ENCODE data around the gene TKTL2.

The TKTL2 gene

DNA sequence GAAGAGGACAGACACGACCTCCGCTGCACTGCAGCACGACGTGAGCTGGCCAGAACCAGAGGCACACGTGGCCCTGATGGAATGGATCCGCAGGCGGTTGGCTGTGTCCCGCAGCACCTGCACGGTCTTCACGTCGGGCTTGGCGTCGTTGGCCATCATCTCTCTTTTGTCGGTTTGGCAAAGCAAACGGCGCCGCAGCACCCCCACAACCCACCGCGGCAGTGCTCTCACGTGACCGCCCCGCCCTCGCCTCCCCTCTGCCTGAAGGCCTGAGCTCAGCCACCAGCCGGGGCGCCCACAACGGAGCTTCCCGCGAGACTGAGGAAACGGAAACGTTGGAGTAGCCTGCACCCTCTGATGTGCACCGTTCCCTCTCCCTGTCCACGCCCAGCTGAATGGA lies at the start of gene TKTL2:
Gene TKTL2 (minus strand): TSS at position 179 of the 400 bp plus-strand sequence. CDS start 20 bp downstream, at position 159.
- in situ Hi-C loops (cut with HindIII; ENCODE audit: low sequenced_read_pairs), result no loop called here

- in situ Hi-C loops (cut with HindIII; ENCODE audit: low sequenced_read_pairs), result no loop called here
Measured at GRCh38 chr4:163515198-163515597, 41.6 kb upstream of the TKTL2 start.

DNA sequence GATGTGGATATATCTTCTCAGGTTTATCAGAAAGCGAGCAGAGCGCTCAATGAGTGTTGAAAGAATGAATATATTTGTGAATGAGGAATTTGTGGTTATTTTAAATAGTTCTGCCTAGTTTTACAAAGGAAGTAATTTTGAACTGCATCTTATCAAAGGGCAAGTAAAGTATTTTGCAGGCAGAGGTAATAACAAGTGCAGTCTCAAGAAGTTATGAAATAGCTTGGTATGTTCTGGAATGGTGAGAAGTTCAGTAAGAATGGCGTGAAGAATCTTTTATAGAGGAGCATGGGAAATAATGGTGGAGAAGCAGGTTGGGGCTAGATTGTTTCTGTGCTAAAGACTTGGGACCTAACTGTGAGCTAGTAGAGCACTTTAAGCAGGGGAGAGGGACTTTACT lies 31.8 kb upstream of the TKTL2 start:
- in situ Hi-C loops (cut with HindIII; ENCODE audit: low sequenced_read_pairs), result no loop called here

DNA sequence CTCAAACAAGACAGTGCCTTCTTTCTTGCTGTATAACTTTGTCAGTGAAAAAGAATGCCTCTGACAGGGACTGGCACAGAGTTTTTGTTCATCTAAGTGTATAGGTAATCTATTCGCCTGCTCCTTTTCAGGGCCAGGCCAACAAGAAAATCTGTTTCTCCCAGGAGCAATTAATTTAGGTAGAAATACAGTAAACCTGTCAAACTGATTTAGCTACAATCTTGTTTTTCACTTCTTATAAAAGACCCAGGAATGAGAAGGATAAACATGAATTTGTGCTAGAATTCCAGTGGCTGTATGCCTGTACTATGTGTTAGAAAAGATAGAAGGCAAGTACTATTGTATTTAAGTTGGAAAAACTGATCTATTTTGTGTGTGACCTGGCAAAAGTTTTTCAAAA lies 27.0 kb upstream of the TKTL2 start:
- in situ Hi-C loops (cut with HindIII; ENCODE audit: low sequenced_read_pairs), result loop anchor here (5.0 kb wide), 1 partner anchor 42 kb away; no protein-coding TSS in a partner anchor

DNA sequence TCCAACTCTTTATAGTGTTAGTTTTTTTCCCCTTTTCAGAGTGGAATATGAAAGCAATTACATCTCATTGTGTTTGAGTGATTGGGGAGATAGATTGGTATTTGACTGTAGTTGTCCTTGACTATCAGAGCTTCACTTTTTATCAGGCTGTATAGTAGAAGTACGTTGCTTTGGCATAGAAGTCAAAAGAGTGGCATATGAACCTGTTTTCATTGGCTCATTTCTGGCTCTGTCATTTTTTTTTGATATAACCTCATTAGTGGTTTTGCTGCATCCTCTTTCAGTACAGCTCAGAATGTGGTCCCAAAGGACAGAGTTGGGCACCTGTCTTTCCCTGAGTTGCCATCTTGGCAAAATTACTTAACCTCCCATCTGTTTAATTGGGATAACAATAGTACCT lies 22.3 kb upstream of the TKTL2 start:
- in situ Hi-C loops (cut with HindIII; ENCODE audit: low sequenced_read_pairs), result no loop called here

DNA sequence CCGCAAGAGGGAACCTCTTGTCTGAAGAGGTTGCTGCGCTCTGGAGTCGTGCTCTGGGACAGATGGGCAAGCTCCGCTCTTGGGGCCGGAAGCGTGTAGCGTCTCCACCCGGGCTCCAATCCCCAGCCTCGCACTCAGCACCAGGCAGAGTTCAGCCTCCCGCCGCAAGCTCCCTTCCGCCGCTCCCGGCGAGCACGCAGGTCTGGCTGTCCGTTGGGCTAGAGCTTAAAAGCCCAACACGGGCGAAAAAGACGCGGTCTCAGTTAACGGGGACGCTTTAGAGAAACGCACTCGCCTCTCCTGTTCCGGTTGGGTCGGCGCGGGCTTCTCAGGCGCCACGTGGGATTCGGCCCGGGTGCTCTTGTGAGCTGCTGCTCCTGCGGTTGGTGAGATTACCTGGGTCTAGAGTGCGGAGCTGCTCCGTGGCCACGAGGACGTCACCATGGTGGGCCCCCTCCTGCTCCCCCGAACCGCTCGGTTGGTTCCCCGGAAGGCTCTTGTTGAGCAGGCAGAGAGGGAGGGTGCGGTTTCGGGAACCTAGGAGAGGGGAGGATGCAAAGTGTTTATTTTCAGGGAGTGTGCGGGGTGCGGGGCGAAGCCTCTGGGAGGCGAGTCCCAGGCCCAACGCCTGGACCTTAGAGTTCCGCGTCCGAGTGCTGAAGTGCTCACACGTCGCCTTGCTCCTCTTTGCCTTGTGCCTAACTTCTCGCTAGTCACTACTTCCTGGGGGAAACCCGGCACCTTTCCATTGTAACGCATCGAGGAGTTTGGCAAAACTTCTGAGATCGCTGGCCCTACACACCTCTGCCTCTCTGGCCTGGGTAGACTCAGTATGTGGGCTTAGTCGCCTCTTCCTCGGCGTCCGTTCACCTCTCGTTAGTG lies 21.0 kb upstream of the TKTL2 start, which contains the start of gene TMA16:
Gene TMA16 (plus strand): TSS at position 331 of the 882 bp plus-strand sequence. CDS start 112 bp downstream, at position 443.
- in situ Hi-C loops (cut with HindIII; ENCODE audit: low sequenced_read_pairs), result no loop called here

DNA sequence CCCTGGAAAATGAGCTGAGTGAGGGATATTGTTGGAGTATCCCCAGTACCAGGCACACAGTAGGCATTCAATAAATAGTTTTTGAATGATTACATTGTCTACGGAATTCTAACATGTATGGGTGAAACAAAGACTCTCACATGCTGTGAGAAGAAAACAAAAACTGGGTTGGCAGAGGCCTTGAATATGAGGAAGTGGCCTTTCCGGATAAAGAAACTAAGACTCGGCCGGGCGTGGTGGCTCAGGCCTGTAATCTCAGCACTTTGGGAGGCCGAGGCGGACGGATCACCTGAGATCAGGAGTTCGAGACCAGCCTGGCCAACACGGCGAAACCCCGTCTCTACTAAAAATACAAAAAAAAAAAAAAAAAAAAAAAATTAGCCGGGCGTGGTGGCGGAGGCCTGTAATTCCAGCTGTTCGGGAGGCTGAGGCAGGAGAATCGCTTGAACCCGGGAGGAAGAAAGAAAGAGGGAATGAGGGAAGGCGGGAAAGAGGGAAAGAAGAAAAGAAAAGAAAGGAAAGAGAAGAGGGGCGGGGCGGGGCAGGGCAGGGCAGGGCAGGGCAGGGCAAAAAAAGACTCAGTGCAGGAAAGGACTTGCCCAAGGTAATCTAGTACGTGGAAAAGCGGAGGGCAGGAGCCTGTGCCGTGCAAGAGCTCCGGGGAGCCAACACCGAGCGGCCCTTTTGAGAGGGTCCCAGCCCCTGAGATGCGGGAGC lies 20.2 kb upstream of the TKTL2 start:
- in situ Hi-C loops (cut with HindIII; ENCODE audit: low sequenced_read_pairs), result no loop called here

GRCh38 chr4:163492951-163493504 lies 19.5 kb upstream of the TKTL2 start:
- in situ Hi-C loops (cut with HindIII; ENCODE audit: low sequenced_read_pairs), result no loop called here

DNA sequence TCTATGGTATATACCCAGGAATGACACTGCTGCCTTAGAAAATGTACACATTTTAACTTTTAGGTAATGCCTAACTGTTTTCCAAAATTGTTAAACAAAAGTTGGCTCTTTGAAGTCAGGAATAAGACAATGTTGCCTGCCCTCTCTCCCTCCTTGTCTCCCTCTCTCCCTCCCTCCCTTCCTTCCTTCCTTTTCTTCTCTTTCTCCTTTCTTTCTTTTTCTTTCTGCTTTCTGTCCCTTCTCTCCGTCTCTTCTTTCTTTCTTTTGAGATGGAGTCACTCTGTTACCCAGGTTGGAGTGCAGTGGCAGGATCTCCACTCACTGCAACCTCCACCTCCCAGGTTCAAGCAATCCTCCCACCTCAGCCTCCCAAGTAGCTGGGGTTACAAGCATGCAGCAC lies 16.4 kb upstream of the TKTL2 start:
- in situ Hi-C loops (cut with HindIII; ENCODE audit: low sequenced_read_pairs), result no loop called here

GRCh38 chr4:163486321-163486720 lies 12.8 kb upstream of the TKTL2 start:
- in situ Hi-C loops (cut with HindIII; ENCODE audit: low sequenced_read_pairs), result no loop called here

DNA sequence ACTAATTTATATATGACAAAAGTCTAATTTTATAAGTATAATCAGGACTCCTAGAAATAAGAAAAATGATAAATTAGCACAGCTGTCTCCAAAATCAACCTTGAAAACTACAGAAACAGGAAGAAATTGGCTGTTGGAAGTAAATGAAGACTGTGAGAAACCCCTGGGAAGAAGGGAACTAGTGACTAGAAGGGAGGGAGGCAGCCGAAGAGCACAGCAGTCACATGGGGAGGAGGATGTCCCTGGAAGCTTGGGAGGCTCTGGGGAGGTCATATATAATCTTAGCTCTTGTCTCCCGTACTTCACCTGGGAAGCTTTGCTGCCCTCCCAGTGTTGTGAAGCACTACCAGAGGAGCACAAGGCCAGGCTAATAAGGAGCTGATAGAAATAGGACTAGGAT lies 12.0 kb upstream of the TKTL2 start:
- in situ Hi-C loops (cut with HindIII; ENCODE audit: low sequenced_read_pairs), result no loop called here

DNA sequence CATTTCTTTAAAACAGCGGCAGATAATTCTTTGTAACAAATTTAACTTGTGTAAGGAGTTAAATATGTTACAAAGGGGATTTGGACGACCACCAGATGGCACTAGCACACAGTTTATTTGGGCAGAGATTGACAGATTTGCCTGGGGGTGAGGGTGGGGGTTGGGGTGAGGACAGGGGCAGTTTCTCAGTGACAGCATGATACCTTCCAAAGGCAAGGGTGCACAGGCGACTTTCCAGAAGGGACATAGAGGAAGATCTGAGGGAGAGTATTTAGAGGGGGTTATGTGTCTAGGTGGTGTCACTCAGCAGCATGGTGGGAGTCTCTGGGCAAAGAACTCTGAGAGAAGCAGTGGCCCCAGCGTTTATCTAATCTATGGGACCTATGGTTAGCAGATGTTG lies 11.4 kb upstream of the TKTL2 start:
- in situ Hi-C loops (cut with HindIII; ENCODE audit: low sequenced_read_pairs), result no loop called here

DNA sequence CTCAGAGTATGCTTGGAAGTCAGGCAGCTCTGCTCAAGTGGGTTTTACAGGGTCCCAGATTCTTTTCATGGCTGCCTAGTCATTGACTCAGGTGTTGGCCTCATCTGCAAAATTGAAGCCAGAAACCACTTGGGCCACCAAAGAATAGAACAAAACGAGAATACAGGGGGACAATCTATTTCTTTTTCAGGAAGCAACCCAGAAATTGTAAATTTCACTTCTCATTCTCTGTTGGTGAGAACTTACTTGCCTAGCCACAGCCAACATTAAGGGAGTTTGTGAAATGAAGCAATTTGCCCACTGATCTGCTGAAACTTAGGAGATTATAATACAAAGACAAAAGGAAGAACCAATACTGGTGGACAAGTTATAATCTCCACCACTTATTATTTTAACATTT lies 8.6 kb upstream of the TKTL2 start:
- in situ Hi-C loops (cut with HindIII; ENCODE audit: low sequenced_read_pairs), result no loop called here

GRCh38 chr4:163476761-163477438 lies 3.3 kb upstream of the TKTL2 start:
- in situ Hi-C loops (cut with HindIII; ENCODE audit: low sequenced_read_pairs), result no loop called here

DNA sequence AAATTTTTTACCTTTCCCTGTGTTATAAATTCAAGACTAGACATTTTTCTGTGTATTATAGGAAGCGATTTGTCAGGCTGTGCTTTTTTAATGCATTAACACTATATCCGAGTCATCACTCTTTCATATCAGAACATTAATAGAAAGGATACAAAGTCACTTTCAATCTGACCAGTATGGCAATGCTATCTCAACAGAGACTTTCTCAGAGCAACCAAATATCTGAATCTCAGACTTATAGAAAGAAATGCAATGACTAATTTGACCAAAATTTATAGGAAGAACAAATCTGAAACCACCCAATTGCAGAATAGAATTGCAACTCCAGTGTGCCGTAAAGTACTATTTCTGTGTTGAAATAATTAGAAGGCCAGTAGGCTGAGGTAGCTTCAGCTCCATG lies 473 bp upstream of the TKTL2 start:
- in situ Hi-C loops (cut with HindIII; ENCODE audit: low sequenced_read_pairs), result no loop called here

GRCh38 chr4:163473130-163473529 lies 424 bp downstream of the TKTL2 start:
- in situ Hi-C loops (cut with HindIII; ENCODE audit: low sequenced_read_pairs), result no loop called here

GRCh38 chr4:163470391-163470790 lies 3.2 kb downstream of the TKTL2 start:
- in situ Hi-C loops (cut with HindIII; ENCODE audit: low sequenced_read_pairs), result no loop called here

DNA sequence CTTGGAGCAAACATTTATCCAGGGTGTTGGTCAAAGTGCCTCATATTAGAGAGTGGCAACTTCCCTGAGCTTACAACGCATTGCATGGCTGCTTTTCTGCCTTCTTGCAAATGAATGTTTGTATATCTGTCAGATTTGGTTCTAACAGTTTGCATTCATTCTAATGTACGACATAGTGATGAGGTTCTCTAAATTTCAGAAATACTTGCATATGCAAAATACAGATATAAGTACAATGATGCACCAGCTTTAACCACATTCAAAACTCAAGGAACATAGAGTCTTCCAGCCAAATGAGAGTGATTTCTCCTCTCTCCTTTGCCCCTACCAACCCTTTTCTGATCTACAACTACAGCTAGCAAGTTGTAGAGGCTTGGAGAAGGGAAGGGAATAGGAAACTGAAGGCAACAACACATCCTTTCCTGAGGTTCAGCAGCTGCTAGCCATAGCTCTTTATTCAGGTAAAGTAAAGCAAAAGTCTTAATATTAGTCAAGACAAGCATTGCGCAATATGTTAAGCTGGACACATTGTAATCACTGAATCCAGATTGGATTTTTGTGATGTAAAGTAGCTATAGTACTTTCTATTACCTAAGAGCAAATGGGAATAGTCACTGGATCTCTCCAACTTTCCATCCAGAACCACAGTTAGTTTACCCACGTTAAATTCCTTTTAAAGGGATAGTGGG lies 6.3 kb downstream of the TKTL2 start:
- in situ Hi-C loops (cut with HindIII; ENCODE audit: low sequenced_read_pairs), result no loop called here

DNA sequence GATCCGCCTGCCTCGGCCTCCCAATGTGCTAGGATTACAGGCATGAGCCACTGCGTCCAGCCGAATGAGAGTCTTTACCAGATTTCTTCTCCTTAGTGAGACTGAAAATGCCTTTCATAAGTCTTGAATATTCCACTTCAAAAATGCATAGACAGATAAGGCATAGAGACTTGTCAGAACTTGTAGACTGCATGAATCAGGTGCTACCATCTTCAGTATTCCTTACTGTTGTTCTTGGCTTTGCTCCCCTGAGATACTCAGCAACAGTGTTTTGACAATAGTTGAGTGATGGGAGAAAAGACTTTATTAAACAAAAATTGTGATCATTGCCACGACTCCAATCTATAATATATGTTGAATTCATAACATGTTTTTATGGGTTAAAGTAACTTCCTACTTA lies 11.0 kb downstream of the TKTL2 start:
- in situ Hi-C loops (cut with HindIII; ENCODE audit: low sequenced_read_pairs), result no loop called here

GRCh38 chr4:163448540-163449203 lies 24.9 kb downstream of the TKTL2 start:
- in situ Hi-C loops (cut with HindIII; ENCODE audit: low sequenced_read_pairs), result loop anchor here (5.0 kb wide), 1 partner anchor 41 kb away; no protein-coding TSS in a partner anchor
